Left colon (tissue), 2 donors: ENCODE data around the gene KCNAB1. TPM values are rescaled to one million over a fixed set of nuclear protein-coding genes. Genes with fewer than 3 reads are reported as not detected.
"Not testable (repeated sequence)": the region's sequence is repeated elsewhere in the genome, so short reads cannot be mapped to it uniquely, and the experiment has no call there.

Experiments
- ATAC-seq: fragments of 200-7000 bp; cut with Tn5 transposase; one replicate; pipeline ENCODE4 v1.9.1; 2020; ENCODE audit warnings: mild to moderate bottlenecking, moderate library complexity
- DNase-seq, 2 donors: peaks; one replicate each; pipeline ENCODE4 v3.0.0-alpha.2; 2020
- intact Hi-C, 2 donors: fragments of 100-400 bp; cut with DNase I in 1 of 2; cut with micrococcal nuclease in 1 of 2; formaldehyde crosslinking; loops; one replicate each; pipeline versions ENCODE4 v1.11.2 to v1.14.0; 2022; cut with DNase I, micrococcal nuclease
- total RNA-seq, 2 donors: library from RNA; stranded (reverse); fragmentation: NEBNext Ultra II Directional; extraction: Animal tissue kit (Norgen Biotek cat#: 25700); gene quantifications; one replicate each; pipeline ENCODE4 v1.2.1, GENCODE V29; 2021
- donor health status: DM: no; HTN: no; CAD: no.
- donor health status: DM: yes; HTN: yes; CAD: no.

KCNAB1 gene
- total RNA-seq, 2 donors from 2014 or later, result 0.70 to 3.3 TPM

DNA sequence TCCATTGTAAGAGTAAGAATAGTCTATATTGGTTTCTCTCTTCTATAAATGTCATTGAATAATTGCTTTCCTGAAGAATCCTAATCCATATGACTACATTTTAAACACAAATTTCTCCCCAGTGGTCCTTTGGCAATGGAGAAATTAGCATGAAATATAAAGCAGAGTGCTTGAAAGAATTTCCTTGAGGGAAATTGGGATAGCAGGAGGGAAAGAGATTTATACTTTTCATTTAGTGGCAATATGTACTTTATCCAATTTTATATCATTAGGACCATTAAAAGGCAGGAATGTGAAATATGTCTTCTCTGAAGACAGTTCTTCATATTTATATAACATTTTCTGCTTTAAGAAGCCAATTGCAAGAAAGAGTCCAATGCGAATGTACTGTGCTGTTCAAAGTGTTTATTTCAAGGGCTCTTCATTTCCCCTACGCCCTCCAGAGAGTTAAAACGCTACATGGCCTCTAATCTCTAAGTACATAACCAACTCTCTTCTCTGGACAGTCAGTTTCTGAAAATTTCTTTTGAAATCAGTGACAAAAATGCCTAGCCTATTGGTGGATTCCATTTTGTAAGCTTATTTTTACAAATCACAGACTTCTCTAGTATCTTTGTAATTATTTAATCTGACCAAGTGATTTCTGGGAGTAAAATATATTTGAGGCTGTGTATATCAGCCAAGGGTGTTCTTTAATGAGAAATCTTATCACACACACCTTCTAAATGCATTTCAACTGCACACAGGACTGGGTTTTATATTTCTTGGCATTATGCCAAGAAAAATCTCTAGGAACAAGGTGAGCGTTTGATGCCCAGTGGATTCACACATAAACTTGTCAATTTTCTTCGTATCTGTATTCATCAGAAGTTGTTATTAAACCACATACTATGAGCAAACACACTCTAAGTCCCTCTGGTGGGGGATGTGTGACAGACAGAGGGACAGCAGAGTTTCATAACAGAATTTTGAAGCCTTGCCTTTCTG is 51.2 kb downstream of the KCNAB1 start:
- ATAC-seq (no peak), DNase-seq (no peak)
- intact Hi-C loops, result loop anchor here in 1 of 2 donors (5.0 kb wide), 1 partner anchor 336 kb away; no protein-coding TSS in a partner anchor

DNA sequence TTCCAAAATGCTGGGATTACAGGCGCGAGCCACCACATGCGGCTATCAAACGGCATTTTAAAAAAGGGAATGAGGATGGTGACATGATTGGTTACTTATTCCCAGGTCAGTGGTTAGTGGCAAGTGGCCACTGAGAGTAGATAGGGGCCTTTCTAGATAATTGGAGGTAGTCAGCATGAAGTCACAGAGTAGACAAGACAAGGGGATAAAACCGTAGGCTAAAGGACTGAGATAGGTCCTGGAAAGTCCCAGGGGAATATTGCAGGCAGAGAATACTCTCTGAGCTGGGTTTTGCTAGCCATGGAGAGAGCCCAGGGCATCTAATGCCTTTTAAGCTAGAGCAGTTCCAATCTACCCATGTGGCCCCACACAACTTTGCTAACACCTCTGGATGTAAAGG is 52.2 kb downstream of the KCNAB1 start:
- no peak for DNase-seq
- intact Hi-C loops, result loop anchor here in 1 of 2 donors (5.0 kb wide), 1 partner anchor 335 kb away; no protein-coding TSS in a partner anchor
- ATAC-seq, result no peak

DNA sequence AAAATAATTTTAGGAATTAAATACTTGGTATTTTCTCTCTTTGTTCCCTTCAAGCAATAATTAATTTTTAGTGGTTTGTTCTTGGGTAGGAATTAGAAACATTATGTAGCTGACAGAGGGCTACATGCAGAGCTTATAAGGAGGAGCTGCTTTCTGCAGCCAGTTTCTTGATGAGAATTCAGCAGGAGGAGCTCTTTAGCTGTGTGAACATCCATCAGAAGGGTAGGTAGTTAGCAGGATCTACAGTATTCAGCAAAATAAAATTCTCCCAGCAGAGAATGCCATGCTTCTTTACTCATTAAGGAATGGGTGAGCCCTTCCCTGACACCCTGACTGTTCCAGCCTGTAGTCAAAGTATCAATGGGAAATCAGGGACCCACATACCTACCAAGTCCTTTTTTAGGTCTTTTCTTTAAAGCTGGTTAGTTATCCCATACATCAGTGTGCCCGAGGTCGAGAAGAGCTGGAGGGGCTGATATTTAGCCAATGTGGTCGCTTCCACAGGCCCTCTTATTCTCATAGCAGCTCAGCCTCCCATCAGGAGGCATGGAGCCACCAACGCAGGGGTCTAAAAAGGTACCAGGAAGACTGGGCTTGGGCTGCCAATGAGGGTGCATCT is 54.0 kb downstream of the KCNAB1 start:
- intact Hi-C loops, result loop anchor here in 1 of 2 donors (5.0 kb wide), 1 partner anchor 333 kb away; no protein-coding TSS in a partner anchor
- ATAC-seq, result no peak
- DNase-seq, result no peak

DNA sequence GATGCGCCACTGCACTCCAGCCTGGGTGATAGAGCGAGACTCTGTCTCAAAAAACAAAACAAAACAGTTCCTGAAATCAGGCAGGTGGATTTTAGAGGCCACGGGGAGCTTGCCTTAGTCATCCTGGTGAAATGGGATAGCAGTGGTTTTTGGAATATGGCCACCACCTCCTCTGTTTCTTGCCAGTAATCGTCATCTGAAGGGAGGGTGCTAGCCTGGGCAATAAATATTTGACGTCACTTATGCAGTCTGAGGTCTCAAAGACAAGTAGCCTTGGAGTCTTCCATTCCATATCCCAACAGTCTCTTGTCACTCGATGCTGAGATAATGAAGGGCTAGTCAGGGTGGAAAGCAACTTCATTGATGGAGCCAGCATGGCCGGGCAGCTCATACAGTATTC is 55.2 kb downstream of the KCNAB1 start:
- ATAC-seq (no peak), DNase-seq (no peak)
- intact Hi-C loops, result no loop called here

DNA sequence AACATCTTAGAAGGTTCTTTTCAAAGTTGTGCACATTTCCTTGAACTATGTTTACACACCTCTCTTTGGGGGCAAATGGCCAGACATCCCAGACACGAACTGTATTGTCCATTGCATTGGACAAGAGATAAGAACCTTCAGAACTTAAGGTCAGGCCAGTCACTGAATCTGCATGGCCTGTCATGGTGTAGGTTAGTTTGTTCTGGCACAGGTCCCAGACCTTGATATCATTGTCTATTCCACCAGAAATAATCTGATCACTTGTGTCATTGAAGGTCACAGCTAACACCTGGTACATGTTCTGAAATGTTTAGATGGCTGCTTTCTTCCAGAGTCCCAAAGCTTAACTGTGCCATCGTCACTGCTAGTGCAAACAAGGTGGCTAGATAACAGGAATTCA is 55.7 kb downstream of the KCNAB1 start:
- ATAC-seq (no peak), DNase-seq (no peak)
- intact Hi-C loops, result no loop called here

DNA sequence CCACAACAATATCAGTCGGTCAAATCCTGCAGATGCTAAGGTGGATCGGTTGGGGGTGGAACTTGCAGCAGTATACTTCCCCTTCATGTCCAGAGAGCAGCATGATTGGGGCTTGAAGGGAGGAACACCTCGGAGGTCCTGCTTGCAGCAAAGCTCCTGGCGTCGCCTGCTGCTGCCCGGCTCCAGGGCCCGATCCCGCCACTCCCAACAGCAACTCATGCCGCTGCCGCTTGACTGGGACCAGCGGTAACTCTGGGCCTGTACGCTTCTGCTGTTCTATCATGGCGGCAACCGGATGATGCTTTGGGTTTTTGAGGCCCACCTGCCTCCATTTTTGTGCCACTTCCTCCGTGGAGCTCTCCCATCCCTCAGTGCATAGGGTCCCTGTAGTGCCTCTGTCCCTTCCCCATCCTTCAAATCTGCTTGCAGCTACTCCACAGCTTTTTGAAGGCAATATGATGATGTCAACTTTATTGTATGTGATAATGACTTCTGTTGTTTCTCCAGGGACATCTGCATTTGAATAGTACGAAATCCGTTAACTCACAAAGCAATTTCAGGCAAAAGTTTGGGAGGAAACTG is 56.3 kb downstream of the KCNAB1 start:
- ATAC-seq, result no peak
- intact Hi-C loops, result no loop called here
- DNase-seq, result no peak

DNA sequence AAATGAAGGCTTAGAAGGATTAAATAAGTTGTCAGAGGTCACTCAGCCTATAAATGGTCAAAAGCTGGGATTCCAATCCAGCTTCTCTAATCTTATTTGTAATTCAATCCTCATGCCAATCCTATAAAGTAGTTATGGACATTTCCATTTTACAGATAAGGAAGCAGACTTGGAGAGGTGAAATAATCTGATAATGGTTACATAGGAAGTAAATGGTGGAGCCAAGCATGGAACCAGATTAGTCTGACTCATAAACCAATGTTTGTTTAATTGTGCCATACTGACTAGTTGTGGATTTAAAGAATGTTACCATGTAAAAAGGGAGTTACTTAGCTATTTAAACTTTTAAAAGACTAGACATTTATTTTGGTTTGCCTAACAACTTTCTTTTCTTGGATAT is 59.7 kb downstream of the KCNAB1 start:
- ATAC-seq (no peak), DNase-seq (no peak)
- intact Hi-C loops, result no loop called here

DNA sequence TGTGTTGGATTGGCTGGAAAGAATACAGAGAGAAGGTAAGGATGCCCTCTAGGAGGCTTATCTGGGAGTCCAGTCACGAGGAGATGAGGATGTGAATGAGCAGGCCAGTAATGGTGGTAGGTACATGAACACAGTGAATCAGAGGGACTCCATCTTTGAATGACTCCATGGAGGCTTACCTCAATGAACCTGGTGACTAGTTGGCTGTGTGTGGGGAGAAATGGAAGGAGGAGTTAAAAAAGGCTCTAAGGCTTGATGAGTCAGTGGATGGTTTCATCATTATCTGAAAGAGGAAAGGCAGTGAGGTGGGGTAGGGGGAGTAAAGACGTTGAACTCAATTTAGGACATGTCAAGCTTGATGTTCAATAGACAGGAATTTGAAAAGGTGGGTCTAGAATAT is 61.1 kb downstream of the KCNAB1 start:
- no peak for ATAC-seq
- intact Hi-C loops, result no loop called here
- DNase-seq, result no peak

DNA sequence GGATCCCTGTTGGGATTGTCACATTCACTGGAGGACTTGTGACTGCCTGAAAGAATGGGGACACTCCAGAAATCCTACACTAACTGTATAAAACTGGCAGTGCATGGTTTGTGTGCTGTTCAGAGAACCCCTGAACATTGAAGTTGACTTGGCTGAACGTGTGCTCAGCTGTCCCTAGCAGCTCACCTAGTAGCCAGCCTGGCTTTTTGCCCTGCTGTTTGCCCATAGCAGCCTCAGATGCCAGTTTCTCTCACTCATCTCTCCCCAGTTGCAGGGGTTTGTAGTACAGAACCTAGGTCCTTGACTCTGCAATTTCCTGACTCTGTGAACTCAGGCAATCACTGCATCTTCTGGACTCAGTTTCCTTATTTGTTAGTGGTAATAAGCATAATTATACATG is 63.0 kb downstream of the KCNAB1 start:
- no peak for ATAC-seq
- no peak for DNase-seq
- intact Hi-C loops, result no loop called here

DNA sequence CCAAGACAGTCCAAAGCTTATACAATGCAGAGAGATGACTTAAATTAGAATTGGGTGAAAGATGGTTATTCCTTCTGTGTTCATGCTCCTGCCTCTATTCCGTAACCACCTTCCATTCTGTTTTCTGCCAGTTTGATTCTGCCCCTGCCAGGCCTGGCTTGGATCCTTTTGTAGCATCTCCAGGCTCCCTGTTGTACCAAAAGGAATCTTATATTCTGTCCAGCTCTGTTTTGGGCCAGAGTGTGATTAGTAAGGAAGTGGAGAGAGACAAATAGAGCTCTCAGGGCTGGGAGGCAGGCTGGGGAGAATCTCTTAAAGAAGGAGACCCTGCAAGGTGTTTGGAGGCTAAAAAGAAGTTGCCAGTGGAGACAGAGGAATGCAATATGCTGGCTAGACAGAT is 63.8 kb downstream of the KCNAB1 start:
- ATAC-seq (no peak), DNase-seq (no peak)
- intact Hi-C loops, result no loop called here

DNA sequence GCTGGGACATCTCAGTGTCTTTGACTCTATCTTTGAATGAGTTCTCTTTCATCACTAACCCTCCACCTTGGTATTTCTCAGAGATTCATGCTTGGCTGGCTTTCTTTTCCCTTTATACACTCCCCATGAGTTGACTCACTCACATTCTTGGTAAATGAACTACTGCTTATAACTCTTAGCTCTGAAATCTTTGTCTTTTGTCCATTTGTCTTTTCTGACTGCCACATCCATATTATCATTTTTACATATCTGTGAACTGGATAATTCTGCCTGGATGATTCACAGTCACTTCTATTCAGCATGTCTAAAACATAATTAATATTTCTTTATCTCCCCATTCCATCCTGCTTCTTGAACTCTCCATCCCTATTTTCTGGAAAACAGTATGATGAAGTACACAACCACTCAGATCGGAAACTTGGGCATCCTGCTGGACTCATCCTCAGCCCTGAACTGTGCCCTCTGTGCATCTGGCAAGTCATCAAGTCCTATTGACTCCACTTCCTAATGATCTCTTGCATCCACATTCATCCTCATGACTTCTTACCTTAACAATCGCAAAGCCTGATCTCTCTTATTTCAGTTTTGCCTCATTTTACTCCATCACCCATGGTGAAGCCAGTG is 66.9 kb downstream of the KCNAB1 start:
- intact Hi-C loops, result no loop called here

DNA sequence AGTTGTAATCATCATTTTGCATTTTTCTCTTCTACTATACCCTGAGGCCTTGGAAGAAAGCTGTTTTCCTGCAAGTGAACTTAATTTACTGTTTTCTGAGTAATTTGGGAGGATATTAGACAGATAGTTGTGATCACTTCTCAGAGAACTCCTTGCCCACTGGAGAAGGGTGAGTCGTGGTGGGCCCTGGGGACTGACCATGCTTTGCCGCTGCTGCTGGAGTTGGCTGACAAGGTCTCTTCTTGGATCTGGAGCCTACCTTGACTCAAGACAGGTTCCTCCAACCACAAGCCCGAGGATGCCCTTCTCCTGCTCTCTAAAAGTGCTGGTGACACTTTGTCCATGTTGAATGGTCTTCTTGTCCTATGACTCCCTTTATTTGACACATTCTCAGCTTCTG is 68.4 kb downstream of the KCNAB1 start:
- ATAC-seq (no peak), DNase-seq (no peak)
- intact Hi-C loops, result no loop called here

More for the DNA sequence above, 66.9 kb downstream of the KCNAB1 start:
- ATAC-seq, result no peak
- no peak for DNase-seq

DNA sequence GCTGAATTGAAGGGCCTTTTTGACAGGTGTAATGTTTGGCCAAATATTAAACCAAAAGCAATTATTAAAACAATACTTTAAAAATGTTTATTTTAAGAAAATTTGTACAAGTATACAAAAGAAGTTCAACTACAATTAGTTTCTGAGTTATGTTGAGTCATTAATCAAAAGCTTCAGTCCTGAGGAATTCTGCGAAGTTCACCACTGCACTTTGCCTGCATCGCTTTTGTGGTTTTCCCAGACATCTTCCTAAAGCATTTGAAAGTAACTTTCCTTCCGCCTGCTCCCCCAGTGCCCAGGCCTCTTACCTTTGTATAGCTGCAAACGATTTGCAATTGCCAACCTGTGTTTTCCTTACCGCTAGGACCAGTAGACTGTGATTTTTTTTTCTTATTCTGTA is 69.5 kb downstream of the KCNAB1 start:
- DNase-seq, result no peak
- intact Hi-C loops, result no loop called here
- no peak for ATAC-seq

DNA sequence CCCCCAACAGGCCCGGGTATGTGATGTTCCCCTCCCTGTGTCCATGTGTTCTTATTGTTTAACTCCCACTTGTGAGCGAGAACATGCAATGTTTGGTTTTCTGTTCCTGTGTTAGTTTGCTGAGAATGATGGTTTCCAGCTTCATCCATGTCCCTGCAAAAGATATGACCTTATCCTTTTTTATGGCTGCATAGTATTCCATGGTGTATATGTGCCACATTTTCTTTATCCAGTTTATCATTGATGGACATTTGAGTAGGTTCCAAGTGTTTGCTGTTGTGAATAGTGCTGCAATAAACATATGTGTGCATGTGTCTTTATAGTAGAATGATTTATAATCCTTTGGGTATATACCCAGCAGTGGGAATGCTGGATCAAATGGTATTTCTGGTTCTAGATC is 74.6 kb downstream of the KCNAB1 start:
- intact Hi-C loops, DNase-seq, ATAC-seq: not testable (repeated sequence)

DNA sequence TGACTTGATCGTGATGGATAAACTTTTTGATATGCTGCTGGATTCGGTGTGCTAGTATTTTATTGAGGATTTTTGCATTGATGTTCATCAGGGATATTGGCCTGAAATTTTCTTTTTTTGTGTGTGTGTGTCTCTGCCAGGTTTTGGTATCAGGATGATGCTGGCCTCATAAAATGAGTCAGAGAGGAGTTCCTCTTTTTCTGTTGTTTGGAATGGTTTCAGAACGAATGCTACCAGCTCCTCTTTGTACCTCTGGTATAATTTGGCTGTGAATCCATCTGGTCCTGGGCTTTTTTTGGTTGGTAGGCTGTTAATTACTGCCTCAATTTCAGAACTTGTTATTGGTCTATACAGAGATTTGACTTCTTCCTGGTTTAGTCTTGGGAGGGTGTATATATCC is 76.8 kb downstream of the KCNAB1 start:
- intact Hi-C loops, result not testable (repeated sequence)

DNA sequence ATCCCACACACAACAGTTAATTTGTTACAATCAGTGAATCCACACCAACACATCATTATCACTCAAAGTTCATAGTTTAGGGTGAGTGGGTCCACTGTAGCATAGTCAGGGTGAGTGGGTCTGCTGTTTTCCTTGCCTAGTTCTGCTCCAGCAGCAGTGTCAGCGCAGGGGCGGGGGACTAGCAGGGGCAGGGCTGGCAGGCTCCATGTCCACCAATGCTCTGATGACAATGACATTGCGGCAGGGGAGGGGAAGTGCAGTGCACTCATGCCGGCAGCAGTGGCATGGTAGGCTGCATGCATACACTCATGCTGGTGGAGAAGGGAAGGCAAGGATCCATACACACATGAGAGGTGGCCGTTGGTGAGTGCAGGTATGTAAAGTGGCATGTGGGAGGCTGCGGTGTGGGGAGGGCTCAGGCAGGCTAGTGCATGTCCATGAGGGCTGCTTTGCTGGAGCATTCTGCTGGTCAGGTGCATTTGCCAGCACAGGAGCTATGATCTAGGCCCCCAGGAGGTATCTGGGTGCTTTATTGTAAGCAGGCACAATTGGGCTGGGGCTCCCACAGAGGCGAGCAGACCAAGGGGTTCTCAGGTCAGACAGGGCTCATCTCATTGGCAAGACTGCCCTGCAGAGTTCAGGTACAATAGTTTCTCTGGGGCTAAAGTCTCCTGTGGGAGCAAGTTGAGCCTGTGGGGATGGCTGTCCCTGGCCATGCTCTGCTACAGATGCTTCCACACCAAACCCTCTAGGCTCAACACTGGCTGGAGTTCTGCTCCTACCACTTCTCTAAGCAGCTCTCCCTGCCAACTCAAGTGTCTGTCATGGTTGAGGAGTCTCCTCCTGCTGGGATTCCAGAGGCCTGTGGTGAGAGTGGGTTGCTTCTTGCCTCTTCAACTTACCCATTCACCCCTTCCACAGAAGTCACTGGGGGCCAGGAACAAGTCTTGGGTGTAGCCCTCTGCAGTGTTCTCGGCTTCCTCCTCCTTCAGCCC is 81.3 kb downstream of the KCNAB1 start:
- ATAC-seq, result no peak
- intact Hi-C loops, result no loop called here
- no peak for DNase-seq

More for the DNA sequence above, 76.8 kb downstream of the KCNAB1 start:
- ATAC-seq, DNase-seq: not testable (repeated sequence)

DNA sequence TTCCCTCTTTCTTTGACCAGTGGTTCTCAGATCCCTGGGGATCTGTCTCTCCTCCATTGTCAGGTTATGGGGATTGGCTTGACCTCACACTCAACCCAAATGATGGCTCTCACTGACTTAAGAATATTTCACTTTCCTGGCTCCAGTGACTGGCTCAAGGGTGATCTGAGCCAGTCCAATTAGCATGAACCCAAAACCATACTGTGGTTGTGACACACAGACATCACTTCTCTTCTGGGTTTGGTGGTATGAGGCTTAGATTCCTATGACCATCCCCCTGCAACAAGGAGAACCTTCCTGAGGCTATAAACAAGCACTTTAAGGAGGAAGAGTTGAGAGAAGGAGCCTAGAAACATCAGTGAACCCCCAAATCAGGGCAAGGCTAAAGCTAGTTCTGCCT is 85.8 kb downstream of the KCNAB1 start:
- intact Hi-C loops, result no loop called here
- no peak for ATAC-seq
- no peak for DNase-seq
